Activated CD8-positive, alpha-beta T cell treated with anti-CD3 and anti-CD28 coated beads, Interleukin-2, amount 10 ng/mL, durations not matched to agents 7 days and 5 days (primary cell): ENCODE data around the gene LARP6. TPM values are rescaled to one million over a fixed set of nuclear protein-coding genes. Genes with fewer than 3 reads are reported as not detected.
"Not testable (repeated sequence)": the region's sequence is repeated elsewhere in the genome, so short reads cannot be mapped to it uniquely, and the experiment has no call there.

ENCODE experiments used
- ATAC-seq: fragments of 150-1000 bp; cut with Tn5 transposase; one replicate; pipeline ENCODE4 v1.10.0; 2021; ENCODE audit warnings: moderate library complexity
- CTCF ChIA-PET: fragments of 350-600 bp; sonication (Branson Sonifier 250); formaldehyde crosslinking; loops from one replicate; lab custom pipeline; 2021; ENCODE audit warnings: antibody characterized with exemption; lab: Charles Lee
- POLR2A ChIA-PET: fragments of 350-600 bp; sonication (Branson Sonifier 250); formaldehyde crosslinking; loops from one replicate; lab custom pipeline; 2021; ENCODE audit warnings: antibody characterized with exemption; lab: Charles Lee
- DNase-seq: peaks from one replicate; pipeline ENCODE4 v3.0.0-alpha.2; 2020
- H3K27ac Mint-ChIP-seq: one replicate; pipeline ENCODE4 v1.8.0; 2021; ENCODE audit warnings: mild to moderate bottlenecking, mixed read lengths
- H3K27me3 Mint-ChIP-seq: one replicate; pipeline ENCODE4 v1.8.0; 2021; ENCODE audit warnings: low read depth, mixed read lengths
- H3K36me3 Mint-ChIP-seq: one replicate; pipeline ENCODE4 v1.8.0; 2021; ENCODE audit warnings: low read depth, mixed read lengths
- H3K4me1 Mint-ChIP-seq: one replicate; pipeline ENCODE4 v1.8.0; 2021; ENCODE audit warnings: low read depth, mixed read lengths
- H3K4me3 Mint-ChIP-seq: one replicate; pipeline ENCODE4 v1.8.0; 2021; ENCODE audit warnings: mild to moderate bottlenecking, mixed read lengths
- H3K9me3 Mint-ChIP-seq: one replicate; pipeline ENCODE4 v1.8.0; 2022; ENCODE audit warnings: mixed read lengths; ENCODE audit not compliant: insufficient read depth
- total RNA-seq, 2 experiments: library from RNA; stranded (reverse); gene quantifications; one replicate each; pipeline ENCODE4 v1.2.3, GENCODE V29; 2021

The LARP6 gene
- total RNA-seq, 2 experiments from 2014 or later = not detected

DNA sequence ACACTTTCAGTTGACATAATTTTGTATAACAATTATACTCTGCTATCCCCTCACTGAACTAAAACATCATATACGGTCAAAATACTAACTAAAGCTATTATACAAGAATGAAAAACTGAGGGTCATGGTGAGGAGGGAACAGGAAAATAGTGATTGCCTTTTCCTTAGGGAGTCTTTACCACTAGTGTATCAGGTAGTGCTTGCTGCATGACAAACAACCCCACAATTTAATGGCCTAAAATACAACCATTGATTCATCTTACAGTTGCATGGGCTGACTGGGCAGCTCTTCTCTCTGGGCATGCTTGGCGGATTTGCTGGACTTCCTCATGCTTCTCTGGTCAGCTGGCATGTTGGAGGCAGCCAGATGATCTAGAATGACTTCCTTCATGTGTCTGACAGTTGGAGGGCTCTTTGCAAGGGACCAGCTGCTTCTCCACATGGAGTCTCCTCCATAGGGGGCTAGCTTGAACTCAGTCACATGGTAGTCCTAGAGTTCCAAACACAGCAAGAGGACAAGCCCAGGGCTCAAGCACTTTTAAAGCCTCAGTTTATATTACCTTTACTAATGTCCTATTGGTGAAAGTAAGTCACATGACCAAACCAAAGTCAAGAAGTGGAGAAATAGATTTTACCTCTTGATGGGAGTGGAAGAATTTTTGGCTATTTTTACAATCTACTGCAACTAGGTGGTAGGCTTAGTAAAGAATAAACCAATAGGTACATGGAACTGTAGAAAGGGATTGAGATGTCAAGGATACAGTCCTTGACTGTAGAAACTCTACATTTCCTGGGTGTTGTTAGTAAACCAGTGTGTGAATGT is 19.5 kb upstream of the LARP6 start:
- CTCF ChIA-PET = interaction anchor here (1.2 kb wide), 1 partner anchor 11 kb away, joined by 3 read pairs; no protein-coding TSS in a partner anchor
- H3K4me1 Mint-ChIP-seq = no peaks in the 10 kb centered on the region

DNA sequence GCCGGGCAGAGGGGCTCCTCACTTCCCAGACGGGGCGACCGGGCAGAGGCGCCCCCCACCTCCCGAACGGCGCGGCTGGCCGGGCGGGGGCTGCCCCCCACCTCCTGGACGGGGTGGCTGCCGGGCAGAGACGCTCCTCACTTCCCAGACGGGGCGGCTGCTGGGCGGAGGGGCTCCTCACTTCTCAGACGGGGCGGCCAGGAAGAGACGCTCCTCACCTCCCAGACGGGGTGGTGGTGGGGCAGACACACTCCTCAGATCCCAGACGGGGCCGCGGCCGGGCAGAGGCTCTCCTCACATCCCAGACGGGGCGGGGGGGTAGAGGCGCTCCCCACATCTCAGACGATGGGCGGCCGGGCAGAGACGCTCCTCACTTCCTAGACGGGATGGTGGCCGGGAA is 17.5 kb upstream of the LARP6 start:
- ATAC-seq, H3K9me3 Mint-ChIP-seq, H3K4me3 Mint-ChIP-seq, CTCF ChIA-PET, H3K4me1 Mint-ChIP-seq, H3K27ac Mint-ChIP-seq, H3K36me3 Mint-ChIP-seq, POLR2A ChIA-PET, DNase-seq: not testable (repeated sequence)
- peaks cover 19% of the 10 kb centered on the region for H3K27me3 Mint-ChIP-seq

More for the DNA sequence above, 19.5 kb upstream of the LARP6 start:
- ATAC-seq (no peak), DNase-seq (no peak)
- Mint-ChIP-seq H3K27me3 (peaks cover 25% of the 10 kb centered on the region), H3K9me3 (no peaks in the 10 kb centered on the region), H3K27ac (no peak overlapping the region), H3K36me3 (no peaks in the 10 kb centered on the region), H3K4me3 (no peak overlapping the region)
- POLR2A ChIA-PET = no interaction called here

DNA sequence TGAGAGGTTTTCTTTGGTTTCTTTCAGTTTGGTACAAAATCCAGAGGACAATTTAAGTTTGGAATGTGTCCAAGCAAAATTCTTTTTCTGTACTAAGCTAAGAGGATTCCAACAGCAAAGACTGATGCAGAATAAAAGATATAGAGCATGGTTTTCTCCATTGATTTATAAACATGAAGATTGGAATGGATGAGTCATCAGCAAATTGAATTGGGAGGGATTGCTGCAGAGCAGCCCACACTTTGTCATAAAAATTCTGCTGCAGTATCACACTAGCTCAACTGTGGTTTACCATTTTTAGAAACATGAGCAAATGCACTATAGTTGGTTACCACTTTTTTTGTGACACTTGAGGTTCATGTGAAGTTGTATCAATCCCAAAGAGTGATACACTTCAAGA is 16.1 kb upstream of the LARP6 start:
- ChIA-PET POLR2A (no interaction called here), CTCF (interaction anchor here (0.9 kb wide), 1 partner anchor 30 kb away, joined by 4 read pairs; no protein-coding TSS in a partner anchor)
- DNase-seq = no peak
- Mint-ChIP-seq H3K4me1 (no peaks in the 10 kb centered on the region), H3K27me3 (peaks cover 10% of the 10 kb centered on the region), H3K4me3 (no peak overlapping the region), H3K9me3 (no peaks in the 10 kb centered on the region), H3K27ac (no peak overlapping the region), H3K36me3 (no peaks in the 10 kb centered on the region)
- ATAC-seq = no peak

DNA sequence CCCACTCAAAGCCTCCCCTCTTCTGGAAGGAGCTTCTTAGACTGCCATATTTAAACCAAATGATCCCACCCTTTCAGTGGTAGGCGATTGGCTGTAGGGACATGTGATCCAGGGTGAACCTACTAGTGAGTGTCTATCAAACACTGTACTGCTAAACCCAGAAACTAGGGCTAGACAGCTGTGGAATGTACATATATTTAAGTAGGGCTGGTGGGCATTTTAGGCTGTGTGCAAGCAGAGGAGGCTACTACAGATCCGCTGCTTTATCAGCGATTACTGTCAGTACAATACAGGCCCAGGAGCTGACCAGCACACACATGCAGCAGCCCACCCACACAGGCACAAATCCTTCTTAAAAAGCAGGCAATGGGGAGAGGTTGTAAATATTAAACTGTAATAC is 15.4 kb upstream of the LARP6 start:
- H3K9me3 Mint-ChIP-seq = no peaks in the 10 kb centered on the region
- H3K27ac Mint-ChIP-seq = no peak overlapping the region
- no peak overlapping the region for H3K4me3 Mint-ChIP-seq
- POLR2A ChIA-PET = no interaction called here
- H3K36me3 Mint-ChIP-seq = no peaks in the 10 kb centered on the region
- no peak for DNase-seq
- CTCF ChIA-PET = interaction anchor here (0.9 kb wide), 1 partner anchor 31 kb away, joined by 4 read pairs; no protein-coding TSS in a partner anchor
- no peak for ATAC-seq
- H3K27me3 Mint-ChIP-seq = peaks cover 7% of the 10 kb centered on the region
- no peaks in the 10 kb centered on the region for H3K4me1 Mint-ChIP-seq

DNA sequence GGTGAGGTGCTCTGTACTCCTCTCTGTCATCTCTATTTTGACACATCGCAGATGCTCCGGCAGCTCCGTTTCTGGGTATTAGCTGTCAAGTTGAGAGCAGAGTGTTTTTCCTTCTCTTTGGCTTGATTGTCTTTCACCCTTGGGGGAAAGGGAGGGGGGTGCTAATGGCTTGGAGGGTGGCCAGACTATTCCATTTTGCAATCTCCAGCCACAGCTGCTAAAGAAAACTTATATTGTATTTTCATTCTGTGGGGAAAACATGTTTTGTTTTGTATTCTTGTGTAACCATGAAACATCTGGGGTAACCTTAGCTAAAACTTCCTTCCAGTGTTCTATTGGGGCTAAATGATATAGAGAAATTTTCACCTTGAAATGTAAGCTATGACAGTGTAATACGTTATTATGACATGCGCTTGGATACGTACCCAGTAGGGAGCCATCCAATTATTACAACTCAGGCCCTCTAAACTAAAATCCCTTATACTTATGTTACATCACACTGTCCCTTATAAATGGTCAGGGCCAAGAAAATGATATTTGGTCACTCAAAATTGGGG is 14.0 kb upstream of the LARP6 start:
- CTCF ChIA-PET = no interaction called here
- Mint-ChIP-seq H3K9me3 (no peaks in the 10 kb centered on the region), H3K36me3 (no peaks in the 10 kb centered on the region), H3K27ac (no peak overlapping the region), H3K27me3 (peaks cover 6% of the 10 kb centered on the region), H3K4me1 (no peaks in the 10 kb centered on the region), H3K4me3 (no peak overlapping the region)
- POLR2A ChIA-PET = no interaction called here
- ATAC-seq (no peak), DNase-seq (no peak)

DNA sequence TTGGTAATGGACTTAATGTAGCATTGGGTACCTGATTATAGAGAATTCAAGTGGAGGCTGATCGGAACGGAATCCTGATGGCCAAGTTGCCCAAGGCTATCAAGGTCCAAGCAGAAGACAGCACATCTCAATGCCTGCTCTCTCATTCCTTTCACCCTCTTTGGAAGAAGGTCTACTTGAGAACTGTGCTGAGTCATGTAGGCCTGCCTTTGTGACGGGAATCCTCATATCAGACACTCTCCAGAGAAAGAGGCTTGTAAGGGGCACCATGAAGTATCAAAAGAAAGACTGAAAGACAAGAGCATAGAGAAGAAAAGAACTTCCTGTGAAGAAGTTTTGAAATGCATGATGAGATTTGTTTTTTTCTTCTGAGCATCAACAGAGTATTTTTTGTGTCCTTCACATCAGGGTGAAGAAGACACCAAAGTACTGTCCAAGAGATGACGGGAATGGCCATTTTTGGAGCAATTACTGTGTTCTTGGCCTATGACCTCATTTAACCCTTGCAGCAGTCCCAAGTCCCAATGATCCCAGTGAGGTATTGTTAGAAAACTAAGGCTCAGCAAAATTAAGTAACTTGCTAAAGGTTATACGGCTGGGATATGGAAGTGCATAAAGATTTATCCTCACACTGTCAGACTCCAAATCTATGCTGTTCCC is 13.2 kb upstream of the LARP6 start:
- POLR2A ChIA-PET = no interaction called here
- Mint-ChIP-seq H3K4me1 (no peaks in the 10 kb centered on the region), H3K9me3 (no peaks in the 10 kb centered on the region), H3K27me3 (peaks cover 6% of the 10 kb centered on the region), H3K36me3 (no peaks in the 10 kb centered on the region), H3K27ac (no peak overlapping the region), H3K4me3 (no peak overlapping the region)
- CTCF ChIA-PET = no interaction called here
- DNase-seq (no peak), ATAC-seq (no peak)

DNA sequence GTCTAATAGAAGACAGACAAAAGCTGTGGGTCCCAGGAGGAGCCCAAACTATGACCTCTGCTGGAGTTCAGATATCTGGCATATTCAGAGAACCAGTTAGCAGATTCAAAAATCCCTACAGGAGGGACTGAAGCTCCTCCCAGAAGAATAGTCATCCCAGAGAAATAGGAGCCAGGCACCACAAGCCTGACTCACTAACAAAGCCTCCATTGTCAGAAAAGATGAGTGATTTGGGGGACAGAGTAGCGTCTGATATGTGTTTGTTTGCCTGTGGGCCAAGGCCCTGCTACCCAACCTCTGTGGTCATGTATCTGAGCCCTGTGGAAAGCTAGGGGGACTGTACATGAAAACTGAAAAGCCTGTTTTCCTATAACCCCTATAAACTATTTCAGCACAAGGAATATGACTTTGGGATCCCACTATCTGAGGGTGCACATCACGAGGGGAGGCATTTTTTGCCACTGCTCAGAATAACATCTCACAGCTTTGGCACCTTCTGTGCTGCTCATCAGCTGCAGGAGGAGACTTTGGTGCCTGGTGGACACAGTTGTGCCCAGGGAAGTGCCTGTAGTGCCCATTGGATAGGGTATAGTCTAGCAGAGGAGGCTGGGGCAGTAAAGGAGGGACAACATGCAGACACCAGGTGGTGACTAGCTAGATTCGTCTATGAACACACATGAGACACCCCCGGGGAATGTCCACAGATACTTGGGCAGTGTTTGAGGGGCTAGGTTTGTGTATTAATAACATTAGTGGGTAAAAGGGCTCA is 9.7 kb upstream of the LARP6 start:
- no peak overlapping the region for H3K4me3 Mint-ChIP-seq
- CTCF ChIA-PET = no interaction called here
- H3K4me1 Mint-ChIP-seq = no peaks in the 10 kb centered on the region
- no peaks in the 10 kb centered on the region for H3K9me3 Mint-ChIP-seq
- ATAC-seq (no peak), DNase-seq (no peak)
- H3K27ac Mint-ChIP-seq = no peak overlapping the region
- H3K27me3 Mint-ChIP-seq = peaks cover 6% of the 10 kb centered on the region
- no peaks in the 10 kb centered on the region for H3K36me3 Mint-ChIP-seq
- POLR2A ChIA-PET = no interaction called here

DNA sequence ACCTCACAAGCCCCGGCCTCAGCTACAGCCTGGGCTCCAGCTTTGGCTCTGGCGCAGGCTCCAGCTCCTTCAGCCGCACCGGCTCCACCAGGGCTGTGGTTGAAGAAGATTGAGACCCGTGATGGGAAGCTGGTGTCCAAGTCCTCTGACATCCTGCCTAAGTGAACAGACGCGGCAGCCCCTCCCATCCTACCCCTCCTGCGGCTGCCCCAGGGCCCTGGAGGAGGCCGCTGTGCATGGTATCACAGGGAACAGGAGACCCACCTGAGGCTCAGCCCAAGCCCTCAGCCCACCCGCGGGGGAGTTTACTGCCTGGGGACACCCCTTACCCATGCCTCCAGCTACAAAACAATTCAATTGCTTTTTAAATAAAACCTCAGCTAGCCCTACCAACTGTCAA is 6.0 kb upstream of the LARP6 start:
- Mint-ChIP-seq H3K4me1 (no peaks in the 10 kb centered on the region), H3K36me3 (no peaks in the 10 kb centered on the region), H3K9me3 (no peaks in the 10 kb centered on the region), H3K27ac (no peak overlapping the region), H3K27me3 (peaks cover 24% of the 10 kb centered on the region), H3K4me3 (no peak overlapping the region)
- DNase-seq = no peak
- CTCF ChIA-PET = interaction anchor here (0.7 kb wide), 1 partner anchor 873 kb away, joined by 3 read pairs; no protein-coding TSS in a partner anchor
- ATAC-seq = no peak
- POLR2A ChIA-PET = interaction anchor here (0.6 kb wide), 1 partner anchor 1283 kb away, joined by 3 read pairs; no protein-coding TSS in a partner anchor

DNA sequence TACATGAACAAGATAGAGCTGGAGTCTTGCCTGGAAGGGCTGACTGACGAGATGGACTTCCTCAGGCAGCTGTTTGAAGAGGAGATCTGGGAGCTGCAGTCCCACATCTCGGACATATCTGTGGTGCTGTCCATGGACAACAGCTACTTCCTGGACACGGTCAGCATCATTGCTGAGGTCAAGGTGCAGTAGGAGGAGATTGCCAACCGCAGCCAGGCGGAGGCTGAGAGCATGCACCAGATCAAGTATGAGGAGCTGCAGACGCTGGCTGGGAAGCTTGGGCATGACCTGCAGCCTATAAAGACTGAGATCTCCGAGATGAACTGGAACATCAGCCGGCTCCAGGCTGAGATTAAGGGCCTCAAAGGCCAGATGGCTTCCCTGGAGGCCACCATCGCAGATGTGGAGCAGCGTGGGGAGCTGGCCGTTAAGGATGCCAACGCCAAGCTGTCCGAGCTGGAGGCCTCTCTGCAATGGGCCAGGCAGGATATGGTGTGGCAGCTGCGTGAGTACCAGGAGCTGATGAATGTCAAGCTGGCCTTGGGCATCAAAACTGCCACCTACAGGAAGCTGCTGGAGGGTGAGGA is 5.5 kb upstream of the LARP6 start:
- ChIA-PET CTCF (interaction anchor here (0.7 kb wide), 1 partner anchor 873 kb away, joined by 3 read pairs; no protein-coding TSS in a partner anchor), POLR2A (no interaction called here)
- H3K4me3 Mint-ChIP-seq = no peak overlapping the region
- peaks cover 28% of the 10 kb centered on the region for H3K27me3 Mint-ChIP-seq
- H3K27ac Mint-ChIP-seq = no peak overlapping the region
- ATAC-seq (no peak), DNase-seq (no peak)
- H3K4me1 Mint-ChIP-seq = peaks cover 2% of the 10 kb centered on the region
- H3K36me3 Mint-ChIP-seq = no peaks in the 10 kb centered on the region
- H3K9me3 Mint-ChIP-seq = no peaks in the 10 kb centered on the region

DNA sequence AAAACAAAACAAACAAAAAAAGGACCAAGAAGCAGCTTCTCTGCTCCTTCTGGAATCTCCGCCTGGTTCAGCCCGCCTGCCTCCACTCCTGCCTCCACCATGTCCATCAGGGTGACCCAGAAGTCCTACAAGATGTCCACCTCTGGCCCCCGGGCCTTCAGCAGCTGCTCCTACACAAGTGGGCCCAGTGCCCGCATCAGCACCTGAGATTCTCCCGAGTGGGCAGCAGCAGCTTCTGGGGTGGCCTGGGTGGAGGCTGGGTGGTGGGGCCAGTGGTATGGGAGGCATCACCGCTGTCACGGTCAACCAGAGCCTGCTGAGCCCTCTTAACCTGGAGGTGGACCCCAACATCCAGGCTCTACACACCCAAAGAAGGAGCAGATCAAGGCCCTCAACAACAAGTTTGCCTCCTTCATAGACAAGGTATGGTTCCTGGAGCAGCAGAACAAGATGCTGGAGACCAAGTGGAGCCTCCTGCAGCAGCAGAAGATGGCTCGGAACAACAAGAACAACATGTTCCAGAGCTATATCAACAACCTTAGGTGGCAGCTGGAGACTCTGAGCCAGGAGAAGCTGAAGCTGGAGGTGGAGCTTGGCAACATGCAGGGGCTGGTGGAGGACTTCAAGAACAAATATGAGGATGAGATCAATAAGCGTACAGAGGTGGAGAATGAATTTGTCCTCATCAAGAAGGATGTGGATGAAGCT is 4.8 kb upstream of the LARP6 start:
- DNase-seq, CTCF ChIA-PET, H3K4me1 Mint-ChIP-seq, H3K27ac Mint-ChIP-seq, ATAC-seq, H3K4me3 Mint-ChIP-seq, H3K36me3 Mint-ChIP-seq, POLR2A ChIA-PET, H3K9me3 Mint-ChIP-seq: not testable (repeated sequence)
- H3K27me3 Mint-ChIP-seq = peaks cover 29% of the 10 kb centered on the region
